Astrocyte of the cerebellum (primary cell): ENCODE data around the gene ANKRD44.

Source experiments
- DNase-seq: peaks from one replicate; pipeline ENCODE4 v3.0.0-alpha.2; 2011; ENCODE audit warnings: low read depth
- H3K4me3 ChIP-seq: 2 replicates; pipeline ENCODE4 v1.5.1; 2011; ENCODE audit warnings: mild to moderate bottlenecking, low read depth, low read length, moderate library complexity
- CTCF ChIP-seq: IDR thresholded peaks from 2 replicates; pipeline ENCODE4 v1.5.1; 2012; ENCODE audit warnings: low read length, low read depth, moderate library complexity, mild to moderate bottlenecking; ENCODE audit errors: missing control alignments
- in situ Hi-C: cut with HindIII; loops from 2 replicates; pipeline ENCODE4 v1.10.0; 2017; ENCODE audit warnings: low sequenced_read_pairs

Gene ANKRD44

DNA sequence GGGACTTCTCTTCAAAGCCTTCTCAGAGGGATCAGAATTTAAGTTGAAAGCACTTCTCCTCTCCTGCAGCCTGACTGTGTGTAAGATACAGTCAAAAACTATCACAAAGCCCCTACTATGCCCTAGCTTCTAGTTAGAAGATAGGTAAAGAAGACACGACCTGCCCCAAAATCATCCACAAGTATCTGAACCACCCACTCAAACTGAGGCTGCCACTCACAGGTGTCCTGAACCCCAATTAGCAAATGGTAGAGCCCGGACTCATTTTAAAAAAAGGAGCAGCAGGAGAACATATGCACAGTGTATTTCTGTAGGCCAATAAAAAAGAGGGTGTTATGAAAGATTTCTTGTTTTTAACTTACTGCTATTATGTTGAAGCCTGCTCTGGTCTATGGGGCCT is 74.4 kb downstream of the ANKRD44 start:
- in situ Hi-C loops: no loop called here
- no peak overlapping the region for H3K4me3 ChIP-seq
- TF ChIP-seq CTCF: no peak
- no peak for DNase-seq

DNA sequence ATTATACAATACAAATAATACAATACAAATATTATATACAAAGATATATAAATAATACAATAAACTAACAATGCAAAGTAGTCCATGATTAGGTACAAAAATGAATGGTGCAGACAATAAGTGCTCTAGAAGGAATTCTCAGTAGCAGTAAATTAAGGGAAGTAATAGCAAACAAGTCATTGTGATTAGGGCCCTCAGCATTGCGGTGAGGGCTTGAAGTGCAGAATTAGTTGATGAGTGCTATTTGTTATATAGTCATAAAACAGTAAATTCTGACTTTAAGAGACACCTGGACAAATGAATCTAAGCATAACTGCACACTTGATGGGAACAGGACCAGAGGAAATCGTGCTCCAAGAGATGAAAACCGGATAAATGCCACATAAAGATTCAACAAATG is 74.9 kb downstream of the ANKRD44 start:
- TF ChIP-seq CTCF: no peak
- in situ Hi-C loops: no loop called here
- no peak overlapping the region for H3K4me3 ChIP-seq
- no peak for DNase-seq

DNA sequence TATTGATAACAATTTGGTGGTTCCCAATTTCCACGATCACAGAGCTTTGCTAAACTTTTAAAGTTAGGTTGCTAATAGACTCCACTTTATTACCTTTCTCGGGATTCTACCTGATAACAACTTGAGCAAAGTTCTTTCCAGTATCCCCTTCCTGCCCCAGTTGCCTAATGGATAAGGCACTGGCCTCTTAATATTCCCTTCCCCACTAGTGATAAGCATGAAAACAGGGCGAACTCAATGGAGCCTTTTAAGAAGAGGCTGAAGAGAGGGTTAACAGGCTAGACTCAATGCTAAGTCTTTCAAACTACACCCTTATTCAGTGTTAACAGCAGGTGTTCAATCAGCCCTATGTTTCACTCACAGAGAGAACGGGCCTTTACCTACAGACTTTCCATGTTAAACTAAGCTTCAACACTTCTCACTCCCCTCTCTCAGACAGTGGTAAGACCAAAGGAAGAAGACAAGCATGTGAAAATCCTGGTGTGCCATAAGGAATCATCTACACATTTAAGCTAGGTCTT is 75.8 kb downstream of the ANKRD44 start:
- in situ Hi-C loops: no loop called here
- DNase-seq: no peak
- TF ChIP-seq CTCF: no peak
- H3K4me3 ChIP-seq: no peak overlapping the region

- no peak for TF ChIP-seq CTCF
- DNase-seq: no peak
- H3K4me3 ChIP-seq: no peak overlapping the region
- in situ Hi-C loops: no loop called here
These were observed 77.1 kb downstream of the ANKRD44 start for GRCh38 chr2:197233473-197233872.

- no peak for TF ChIP-seq CTCF
- in situ Hi-C loops: no loop called here
- DNase-seq: no peak
- no peak overlapping the region for H3K4me3 ChIP-seq
These were observed 78.6 kb downstream of the ANKRD44 start for GRCh38 chr2:197232010-197232409.

DNA sequence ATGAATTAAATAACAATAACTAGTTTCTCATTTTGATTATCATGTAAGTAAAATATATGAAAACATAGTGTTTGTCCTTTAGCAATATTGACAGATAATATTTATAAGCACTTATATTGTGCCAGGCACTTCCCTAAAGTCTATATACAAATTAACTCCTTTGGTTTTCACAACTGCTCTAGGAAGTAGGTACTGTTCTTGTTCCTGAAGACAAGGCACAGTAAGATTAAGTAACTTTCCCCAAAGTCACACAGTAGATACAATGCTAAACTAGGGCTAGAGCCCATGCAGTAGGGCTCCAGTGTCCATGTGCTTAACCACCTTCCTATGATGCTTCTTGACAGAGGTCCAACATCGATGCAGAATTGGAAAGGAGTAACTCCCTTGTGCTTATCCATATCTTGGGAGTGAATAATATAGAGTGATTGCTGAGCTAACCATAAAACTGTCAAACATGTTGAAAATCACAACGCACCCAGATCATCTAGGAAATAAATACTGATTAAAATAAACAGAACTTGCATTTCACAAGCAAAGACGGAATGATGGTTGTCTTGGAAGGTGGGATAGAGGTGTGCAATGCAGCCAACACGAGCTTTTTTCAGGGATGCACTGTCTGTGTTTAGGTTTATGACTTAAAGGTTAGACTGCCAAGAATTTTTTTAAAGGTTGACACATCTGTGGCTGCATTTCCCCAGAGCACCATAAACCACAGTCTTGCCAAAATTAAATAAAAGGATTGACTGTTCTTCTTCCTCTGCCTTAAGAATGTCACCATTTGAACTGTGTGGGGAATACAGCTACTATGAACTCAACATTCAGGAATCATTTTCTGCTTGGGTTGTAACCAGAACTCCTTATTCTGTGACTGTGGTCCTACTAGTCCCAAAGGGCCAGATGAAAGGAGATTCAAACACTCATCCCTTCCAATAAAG is 80.8 kb downstream of the ANKRD44 start:
- peak; percentile 32 for DNase-seq
- H3K4me3 ChIP-seq: no peak overlapping the region
- in situ Hi-C loops: no loop called here
- TF ChIP-seq CTCF: no peak
